ENCODE data around the gene RELCH. TPM values are rescaled to one million over a fixed set of nuclear protein-coding genes. Genes with fewer than 3 reads are reported as not detected.

Gene RELCH
- total and polyA plus RNA-seq, 7 donors = 3.5 to 13.4 (median 9.8) TPM

DNA sequence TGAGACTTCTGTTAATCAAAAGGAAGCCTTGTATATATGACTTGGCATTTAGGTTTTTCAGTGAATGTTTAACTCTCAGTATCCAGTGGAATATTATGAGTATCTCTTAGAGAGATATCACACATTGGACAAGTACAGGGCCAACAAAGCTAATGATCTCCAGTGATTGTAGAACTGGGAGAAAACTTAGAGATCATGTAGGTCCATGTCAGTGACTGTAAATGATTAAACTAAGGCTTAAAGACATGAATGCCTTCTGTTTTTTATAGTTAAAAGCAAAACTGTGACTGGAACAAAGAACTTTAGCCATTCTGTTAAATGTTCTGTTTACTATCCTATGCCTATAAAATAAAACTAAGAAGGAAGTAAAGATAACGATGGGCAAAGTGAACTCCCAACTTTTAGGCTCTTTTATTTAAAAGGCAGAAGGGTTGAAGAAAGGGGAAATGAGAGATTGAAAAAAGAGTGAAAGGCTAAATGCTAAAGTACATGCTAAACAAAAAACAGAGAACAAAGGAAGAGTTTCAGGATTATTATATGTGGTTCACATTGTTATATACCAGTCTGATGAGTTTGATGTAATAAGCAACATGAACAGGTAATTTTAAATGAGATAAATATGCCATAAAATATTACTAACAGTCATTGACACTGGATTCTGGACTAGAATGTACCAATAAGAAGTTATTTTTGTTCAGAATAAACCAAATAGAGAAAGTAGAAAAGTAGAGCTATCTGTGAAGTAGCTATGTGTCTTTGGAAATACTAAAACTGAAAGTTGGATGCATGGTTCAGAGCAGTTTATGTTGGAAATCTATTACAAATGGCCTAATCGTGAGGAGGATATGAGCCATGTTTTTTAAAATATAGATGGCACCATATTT lies 101.0 kb downstream of the RELCH start:
- H3K27me3 ChIP-seq (ENCODE audit: insufficient read depth in 3 of 3, low read length in 2 of 3) = no peaks in the 10 kb centered on the region
- H3K27ac ChIP-seq = no peak overlapping the region
- intact Hi-C loops (cut with DNase I) = no loop called here
- no peak overlapping the region for H3K4me3 ChIP-seq
- ATAC-seq = no peak
- H3K36me3 ChIP-seq (ENCODE audit: insufficient read depth in 1 of 2, low read depth in 1 of 2) = peaks cover 0 to 29% of the 10 kb centered on the region in 2 donors
- no peak for DNase-seq
- TF ChIP-seq, protein P1, sequence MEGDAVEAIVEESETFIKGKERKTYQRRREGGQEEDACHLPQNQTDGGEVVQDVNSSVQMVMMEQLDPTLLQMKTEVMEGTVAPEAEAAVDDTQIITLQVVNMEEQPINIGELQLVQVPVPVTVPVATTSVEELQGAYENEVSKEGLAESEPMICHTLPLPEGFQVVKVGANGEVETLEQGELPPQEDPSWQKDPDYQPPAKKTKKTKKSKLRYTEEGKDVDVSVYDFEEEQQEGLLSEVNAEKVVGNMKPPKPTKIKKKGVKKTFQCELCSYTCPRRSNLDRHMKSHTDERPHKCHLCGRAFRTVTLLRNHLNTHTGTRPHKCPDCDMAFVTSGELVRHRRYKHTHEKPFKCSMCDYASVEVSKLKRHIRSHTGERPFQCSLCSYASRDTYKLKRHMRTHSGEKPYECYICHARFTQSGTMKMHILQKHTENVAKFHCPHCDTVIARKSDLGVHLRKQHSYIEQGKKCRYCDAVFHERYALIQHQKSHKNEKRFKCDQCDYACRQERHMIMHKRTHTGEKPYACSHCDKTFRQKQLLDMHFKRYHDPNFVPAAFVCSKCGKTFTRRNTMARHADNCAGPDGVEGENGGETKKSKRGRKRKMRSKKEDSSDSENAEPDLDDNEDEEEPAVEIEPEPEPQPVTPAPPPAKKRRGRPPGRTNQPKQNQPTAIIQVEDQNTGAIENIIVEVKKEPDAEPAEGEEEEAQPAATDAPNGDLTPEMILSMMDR (IDR thresholded peaks at IDR 0.05) = no peak
- no peaks in the 10 kb centered on the region for H3K4me1 ChIP-seq
- H3K9me3 ChIP-seq = no peaks in the 10 kb centered on the region
- WGBS, 3 donors = 92 to 94% (median 93%) methylated on average over 2 of the region's 2 CpGs

DNA sequence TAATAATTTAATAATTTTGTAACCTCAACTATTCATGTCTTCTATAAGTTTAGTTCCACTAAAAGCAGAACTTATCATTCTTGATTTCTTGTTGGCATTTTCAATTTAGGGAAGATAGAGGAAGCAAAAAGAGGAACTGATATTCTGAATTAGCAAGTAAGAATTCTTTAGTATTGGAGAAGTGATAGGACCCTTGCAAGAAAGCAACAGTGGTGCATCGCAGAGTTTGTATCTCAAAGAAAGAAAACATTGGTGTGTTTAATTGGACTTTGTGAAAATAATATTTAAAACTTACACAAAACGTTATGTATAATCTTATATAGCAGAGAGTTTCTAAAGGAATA lies 101.6 kb downstream of the RELCH start:
- H3K9me3 ChIP-seq = no peaks in the 10 kb centered on the region
- no peak for ATAC-seq
- no peak overlapping the region for H3K4me3 ChIP-seq
- H3K27ac ChIP-seq = no peak overlapping the region
- no peaks in the 10 kb centered on the region for H3K4me1 ChIP-seq
- intact Hi-C loops (cut with DNase I) = no loop called here
- H3K36me3 ChIP-seq (ENCODE audit: insufficient read depth in 1 of 2, low read depth in 1 of 2) = peaks cover 0 to 31% of the 10 kb centered on the region in 2 donors
- WGBS, 3 donors = 88 to 95% (median 93%) methylated on average over 2 of the region's 2 CpGs
- DNase-seq = no peak
- TF ChIP-seq, protein P1 (IDR thresholded peaks at IDR 0.05) = no peak
- H3K27me3 ChIP-seq (ENCODE audit: insufficient read depth in 3 of 3, low read length in 2 of 3) = no peaks in the 10 kb centered on the region

DNA sequence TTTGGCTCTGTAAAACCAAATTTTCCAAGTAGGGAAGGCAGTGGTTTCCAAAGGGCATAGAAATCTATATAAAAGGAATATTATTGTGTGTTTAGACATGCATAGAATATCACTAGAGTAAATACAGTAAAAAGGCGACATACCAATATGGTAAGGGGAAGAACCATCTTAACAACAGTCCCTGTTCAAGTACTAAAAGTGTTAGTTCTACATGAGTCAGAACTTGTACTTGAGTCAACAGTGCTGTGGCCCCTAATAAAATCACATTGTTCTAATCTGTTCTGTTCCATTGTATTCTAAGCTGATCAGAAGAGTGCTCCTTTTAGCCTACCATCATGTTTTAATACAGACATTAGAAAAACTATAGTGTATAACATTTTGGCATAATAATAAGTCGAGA lies 102.0 kb downstream of the RELCH start:
- intact Hi-C loops (cut with DNase I) = no loop called here
- TF ChIP-seq, protein P1 (IDR thresholded peaks at IDR 0.05) = no peak
- Histone ChIP-seq H3K27me3 (ENCODE audit: insufficient read depth in 3 of 3, low read length in 2 of 3) (no peaks in the 10 kb centered on the region), H3K9me3 (no peaks in the 10 kb centered on the region), H3K4me3 (no peak overlapping the region), H3K4me1 (no peaks in the 10 kb centered on the region), H3K27ac (no peak overlapping the region), H3K36me3 (ENCODE audit: insufficient read depth in 1 of 2, low read depth in 1 of 2) (peaks cover 0 to 35% of the 10 kb centered on the region in 2 donors)
- ATAC-seq (no peak), DNase-seq (no peak)
- WGBS, 3 donors = 96 to 99% (median 99%) methylated on average over 2 of the region's 2 CpGs

DNA sequence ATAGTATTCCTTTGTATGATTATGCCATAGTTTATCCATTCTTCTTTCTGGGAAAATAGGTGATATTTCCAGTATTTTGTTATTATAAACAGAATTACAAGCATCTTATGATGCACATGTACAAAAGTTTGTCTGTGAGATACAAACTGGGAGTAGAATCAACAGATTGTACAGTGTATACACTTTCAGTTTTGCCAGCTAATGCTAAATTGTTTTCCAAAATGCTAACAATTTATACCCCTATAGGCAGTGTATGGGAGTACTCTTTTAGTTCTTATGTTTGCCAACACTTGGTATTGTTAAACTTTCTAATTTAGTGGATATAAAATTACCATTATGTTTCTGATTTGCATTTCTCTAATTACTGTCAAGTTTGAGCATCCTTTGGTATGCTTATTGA lies 107.0 kb downstream of the RELCH start:
- Histone ChIP-seq H3K4me1 (no peaks in the 10 kb centered on the region), H3K27ac (no peak overlapping the region), H3K27me3 (ENCODE audit: insufficient read depth in 3 of 3, low read length in 2 of 3) (no peaks in the 10 kb centered on the region), H3K9me3 (no peaks in the 10 kb centered on the region), H3K4me3 (no peak overlapping the region), H3K36me3 (ENCODE audit: insufficient read depth in 1 of 2, low read depth in 1 of 2) (peaks cover 0 to 50% of the 10 kb centered on the region in 2 donors)
- ATAC-seq (no peak), DNase-seq (no peak)
- TF ChIP-seq, protein P1 (IDR thresholded peaks at IDR 0.05) = no peak
- intact Hi-C loops (cut with DNase I) = no loop called here

All from psoas muscle (tissue), 8 donors.